Measurements from ENCODE around the gene PALLD.

DNA sequence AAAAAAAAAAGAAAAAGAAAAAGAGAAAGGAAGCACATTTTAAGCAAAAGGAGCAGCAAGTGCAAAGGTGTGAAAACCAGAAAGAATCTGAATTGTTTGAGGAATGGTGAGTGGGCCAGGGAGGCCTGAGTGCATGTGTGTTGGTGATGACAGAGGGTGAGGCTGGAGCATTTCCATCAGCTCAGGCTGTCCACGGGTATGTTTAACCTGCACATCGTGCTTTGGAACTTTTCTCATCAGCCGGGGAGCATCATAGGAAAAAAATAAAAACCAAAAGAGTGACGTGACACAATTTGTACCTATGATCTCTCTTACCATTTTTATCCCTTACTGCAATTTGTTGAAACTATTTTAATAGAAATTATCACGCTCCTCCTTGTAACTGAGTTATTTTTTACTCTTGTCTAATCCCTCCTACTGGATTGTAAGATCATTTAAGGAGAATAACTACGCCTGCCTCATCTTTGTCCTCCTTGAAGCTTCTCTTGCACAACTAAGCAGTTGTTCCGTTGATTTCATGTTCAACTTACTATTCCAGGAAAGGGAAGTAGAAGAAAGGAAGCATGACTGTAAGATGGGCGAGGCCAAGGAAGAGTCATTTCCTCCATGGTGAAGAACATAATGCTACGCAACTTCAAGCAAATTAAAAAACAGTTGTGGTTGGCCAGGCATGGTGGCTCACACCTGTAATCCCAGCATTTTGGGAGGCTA lies 7.0 kb downstream of the PALLD start:
- no peak for TF ChIP-seq POLR2A (IDR thresholded peaks at IDR 0.05)
- TF ChIP-seq, protein P1, sequence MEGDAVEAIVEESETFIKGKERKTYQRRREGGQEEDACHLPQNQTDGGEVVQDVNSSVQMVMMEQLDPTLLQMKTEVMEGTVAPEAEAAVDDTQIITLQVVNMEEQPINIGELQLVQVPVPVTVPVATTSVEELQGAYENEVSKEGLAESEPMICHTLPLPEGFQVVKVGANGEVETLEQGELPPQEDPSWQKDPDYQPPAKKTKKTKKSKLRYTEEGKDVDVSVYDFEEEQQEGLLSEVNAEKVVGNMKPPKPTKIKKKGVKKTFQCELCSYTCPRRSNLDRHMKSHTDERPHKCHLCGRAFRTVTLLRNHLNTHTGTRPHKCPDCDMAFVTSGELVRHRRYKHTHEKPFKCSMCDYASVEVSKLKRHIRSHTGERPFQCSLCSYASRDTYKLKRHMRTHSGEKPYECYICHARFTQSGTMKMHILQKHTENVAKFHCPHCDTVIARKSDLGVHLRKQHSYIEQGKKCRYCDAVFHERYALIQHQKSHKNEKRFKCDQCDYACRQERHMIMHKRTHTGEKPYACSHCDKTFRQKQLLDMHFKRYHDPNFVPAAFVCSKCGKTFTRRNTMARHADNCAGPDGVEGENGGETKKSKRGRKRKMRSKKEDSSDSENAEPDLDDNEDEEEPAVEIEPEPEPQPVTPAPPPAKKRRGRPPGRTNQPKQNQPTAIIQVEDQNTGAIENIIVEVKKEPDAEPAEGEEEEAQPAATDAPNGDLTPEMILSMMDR (IDR thresholded peaks at IDR 0.05): no peak

All from gastroesophageal sphincter (tissue), 3 donors.